ENCODE results near the gene MRPS31. TPM values are rescaled to one million over a fixed set of nuclear protein-coding genes. Genes with fewer than 3 reads are reported as not detected.

Gene MRPS31
- total RNA-seq, 2 donors from 2014 or later: 32.0 to 38.7 TPM

- no peaks in the 10 kb centered on the region for H3K9me3 ChIP-seq (ENCODE audit: control insufficient read depth, low read length)
- no peak for DNase-seq
- H3K27me3 Mint-ChIP-seq (ENCODE audit: insufficient read depth): no peaks in the 10 kb centered on the region
- no peak overlapping the region for H3K9ac ChIP-seq (ENCODE audit: extremely low read depth, low read length, poor library complexity, severe bottlenecking)
- no peaks in the 10 kb centered on the region for H3K4me1 ChIP-seq (ENCODE audit: control insufficient read depth, insufficient read depth, low read length)
- WGBS, 2 experiments (ENCODE audit: insufficient coverage in 1 of 2, insufficient read length in 1 of 2): 84 to 91% methylated on average over 5 to 13 of the region's 13 CpGs
- TF ChIP-seq CTCF (conservative IDR thresholded peaks at IDR 0.05): no peak
- H3K36me3 ChIP-seq (ENCODE audit: control insufficient read depth, insufficient read depth, low read length): peaks cover 19% of the 10 kb centered on the region
- H3K27ac ChIP-seq (ENCODE audit: low read depth, low read length): no peak overlapping the region
- H3K4me3 Mint-ChIP-seq: no peak overlapping the region
- H3K9me3 Mint-ChIP-seq: no peaks in the 10 kb centered on the region
- peaks cover 47% of the 10 kb centered on the region for H3K36me3 Mint-ChIP-seq (ENCODE audit: low read depth)
- no peaks in the 10 kb centered on the region for H3K27me3 ChIP-seq (ENCODE audit: control insufficient read depth, insufficient read depth, low read length, poor library complexity, severe bottlenecking)
- no peak overlapping the region for H3K4me3 ChIP-seq (ENCODE audit: low read length)
- no peak overlapping the region for H3K27ac Mint-ChIP-seq
- H3K4me1 Mint-ChIP-seq: no peaks in the 10 kb centered on the region
Measured at GRCh38 chr13:40794414-40795368, 23.7 kb upstream of the MRPS31 start.

DNA sequence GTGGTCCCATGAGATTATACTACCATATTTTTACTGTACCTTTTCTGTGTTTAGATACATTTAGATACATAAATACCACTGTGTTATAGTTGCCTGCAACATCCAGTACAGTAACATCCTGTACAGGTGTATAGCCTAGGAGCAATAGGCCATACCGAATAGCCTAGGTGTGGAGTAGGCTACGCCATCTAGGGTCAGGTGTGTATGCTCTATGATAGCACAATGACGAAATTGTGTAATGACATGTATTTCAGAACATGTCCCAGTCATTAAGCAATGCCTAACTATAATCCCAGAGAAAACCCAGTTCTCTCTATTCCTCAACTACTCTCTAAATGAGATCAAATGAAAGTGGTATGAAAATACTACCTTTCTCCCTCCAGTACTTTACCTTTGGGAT lies 22.3 kb upstream of the MRPS31 start:
- Histone ChIP-seq H3K9me3 (ENCODE audit: control insufficient read depth, low read length) (no peaks in the 10 kb centered on the region), H3K4me1 (ENCODE audit: control insufficient read depth, insufficient read depth, low read length) (no peaks in the 10 kb centered on the region), H3K36me3 (ENCODE audit: control insufficient read depth, insufficient read depth, low read length) (peaks cover 6% of the 10 kb centered on the region), H3K27me3 (ENCODE audit: control insufficient read depth, insufficient read depth, low read length, poor library complexity, severe bottlenecking) (no peaks in the 10 kb centered on the region), H3K27ac (ENCODE audit: low read depth, low read length) (no peak overlapping the region), H3K4me3 (ENCODE audit: low read length) (no peak overlapping the region), H3K9ac (ENCODE audit: extremely low read depth, low read length, poor library complexity, severe bottlenecking) (no peak overlapping the region)
- TF ChIP-seq CTCF (conservative IDR thresholded peaks at IDR 0.05): no peak
- Mint-ChIP-seq H3K4me1 (no peaks in the 10 kb centered on the region), H3K27ac (no peak overlapping the region), H3K36me3 (ENCODE audit: low read depth) (peaks cover 36% of the 10 kb centered on the region), H3K4me3 (no peak overlapping the region), H3K27me3 (ENCODE audit: insufficient read depth) (no peaks in the 10 kb centered on the region), H3K9me3 (no peaks in the 10 kb centered on the region)
- 90 to 100% methylated on average over 1 to 3 of the region's 3 CpGs for WGBS, 2 experiments (ENCODE audit: insufficient coverage in 1 of 2, insufficient read length in 1 of 2)
- DNase-seq: no peak

- no peak for DNase-seq
- Histone ChIP-seq H3K36me3 (ENCODE audit: control insufficient read depth, insufficient read depth, low read length) (peaks cover 6% of the 10 kb centered on the region), H3K4me1 (ENCODE audit: control insufficient read depth, insufficient read depth, low read length) (no peaks in the 10 kb centered on the region), H3K9me3 (ENCODE audit: control insufficient read depth, low read length) (no peaks in the 10 kb centered on the region), H3K4me3 (ENCODE audit: low read length) (no peak overlapping the region), H3K9ac (ENCODE audit: extremely low read depth, low read length, poor library complexity, severe bottlenecking) (no peak overlapping the region), H3K27me3 (ENCODE audit: control insufficient read depth, insufficient read depth, low read length, poor library complexity, severe bottlenecking) (no peaks in the 10 kb centered on the region), H3K27ac (ENCODE audit: low read depth, low read length) (no peak overlapping the region)
- no peaks in the 10 kb centered on the region for H3K27me3 Mint-ChIP-seq (ENCODE audit: insufficient read depth)
- H3K9me3 Mint-ChIP-seq: no peaks in the 10 kb centered on the region
- no peak for TF ChIP-seq CTCF (conservative IDR thresholded peaks at IDR 0.05)
- no peak overlapping the region for H3K27ac Mint-ChIP-seq
- H3K4me3 Mint-ChIP-seq: no peak overlapping the region
- peaks cover 33% of the 10 kb centered on the region for H3K36me3 Mint-ChIP-seq (ENCODE audit: low read depth)
- WGBS, 2 experiments (ENCODE audit: insufficient coverage in 1 of 2, insufficient read length in 1 of 2): 92 to 94% methylated on average over 8 to 10 of the region's 10 CpGs
- H3K4me1 Mint-ChIP-seq: no peaks in the 10 kb centered on the region
Measured at GRCh38 chr13:40792284-40793051, 21.5 kb upstream of the MRPS31 start.

Data from endodermal cell (in vitro differentiated cells).